HT-29 (cell line): ENCODE measurements around the gene TMEM179B. TPM values are rescaled to one million over a fixed set of nuclear protein-coding genes. Genes with fewer than 3 reads are reported as not detected.
A peak's percentile ranks its signal among the peaks of the same experiment; 100 is the strongest.
"Not testable (repeated sequence)": the region's sequence is repeated elsewhere in the genome, so short reads cannot be mapped to it uniquely, and the experiment has no call there.

ENCODE experiments used
- DNase-seq: peaks from one replicate; pipeline ENCODE4 v3.0.0-alpha.2; 2015; ENCODE audit warnings: low spot score
- total RNA-seq: library from RNA; depleted of rRNA; stranded (reverse); fragments of >200 nt; shearing (Covaris generic); gene quantifications from 2 replicates; pipeline ENCODE4 v1.2.3, GENCODE V29; 2014; rRNA removed

Gene TMEM179B, protein sequence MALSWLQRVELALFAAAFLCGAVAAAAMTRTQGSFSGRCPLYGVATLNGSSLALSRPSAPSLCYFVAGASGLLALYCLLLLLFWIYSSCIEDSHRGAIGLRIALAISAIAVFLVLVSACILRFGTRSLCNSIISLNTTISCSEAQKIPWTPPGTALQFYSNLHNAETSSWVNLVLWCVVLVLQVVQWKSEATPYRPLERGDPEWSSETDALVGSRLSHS
- total RNA-seq, result 87.6 and 114 TPM in 2 replicates

DNA sequence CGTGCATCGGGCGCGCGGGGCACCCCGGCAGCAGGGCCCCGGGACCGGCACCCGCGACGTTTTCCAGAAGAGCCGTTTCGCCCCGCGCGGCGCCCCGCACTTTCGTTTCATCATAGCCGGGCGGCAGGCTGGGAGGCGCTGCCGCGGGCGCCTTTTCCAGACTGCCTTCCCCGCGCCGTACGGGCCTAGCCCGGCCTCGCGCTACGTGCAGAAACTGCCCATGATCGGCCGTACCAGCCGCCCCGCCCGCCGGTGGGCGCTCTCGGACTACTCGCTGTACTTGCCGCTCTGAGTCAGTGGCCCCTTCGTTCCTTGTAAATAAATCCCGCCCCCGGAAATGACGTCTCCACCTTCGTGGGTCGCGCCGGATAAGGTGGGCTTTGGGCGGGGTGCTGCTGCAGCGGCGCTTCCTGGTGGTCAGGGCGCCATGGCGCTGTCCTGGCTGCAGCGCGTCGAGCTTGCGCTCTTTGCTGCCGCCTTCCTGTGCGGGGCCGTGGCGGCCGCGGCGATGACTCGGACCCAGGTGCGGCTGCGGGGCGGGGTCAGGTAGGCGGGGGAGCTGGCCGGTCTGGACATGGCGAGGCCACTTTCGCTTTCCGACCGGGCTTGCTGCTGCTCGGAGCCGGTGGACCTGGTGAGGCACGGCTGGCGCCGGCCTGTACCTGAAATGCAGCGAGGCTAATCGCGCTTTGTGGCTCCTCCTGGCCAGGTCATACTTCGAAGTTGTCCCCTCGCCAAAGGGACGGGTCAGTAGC is at the start of gene TMEM179B:
TSS of gene TMEM179B (plus strand) at position 398 of the 755 bp plus-strand sequence. CDS start at position 428, 30 bp downstream.
- peak; percentile 99 for DNase-seq

DNA sequence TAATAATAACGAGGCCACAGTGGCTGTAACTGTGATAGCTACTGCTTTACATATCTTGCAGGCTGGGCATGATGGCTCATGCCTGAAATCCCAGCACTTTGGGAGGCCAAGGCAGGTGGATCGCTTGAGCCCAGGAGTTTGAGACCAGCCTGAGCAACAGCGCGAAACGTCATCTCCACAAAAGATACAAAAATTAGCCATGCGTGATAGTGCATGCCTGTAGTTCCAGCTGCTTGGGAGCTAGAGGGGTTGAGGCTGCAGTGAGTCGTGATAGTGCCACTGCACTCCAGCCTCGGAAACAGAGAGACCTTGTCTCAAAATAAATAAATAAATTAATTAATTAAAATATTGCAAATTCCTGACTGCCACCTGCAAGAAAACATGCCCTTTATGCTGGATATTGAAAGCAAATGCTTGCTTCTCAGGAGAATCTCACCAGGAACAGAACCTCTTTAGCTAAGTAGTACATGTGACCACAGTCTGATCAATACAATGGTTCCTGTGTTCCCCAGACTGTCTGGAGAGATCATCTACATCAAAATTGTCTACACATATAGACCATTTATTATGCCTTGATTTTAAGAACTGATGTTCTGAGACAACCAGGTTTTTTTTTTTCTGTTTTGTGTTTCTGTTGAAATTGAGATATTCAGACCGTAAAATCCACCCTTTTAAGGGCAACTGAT is 39.6 kb upstream of the TMEM179B start:
- DNase-seq, result no peak

DNA sequence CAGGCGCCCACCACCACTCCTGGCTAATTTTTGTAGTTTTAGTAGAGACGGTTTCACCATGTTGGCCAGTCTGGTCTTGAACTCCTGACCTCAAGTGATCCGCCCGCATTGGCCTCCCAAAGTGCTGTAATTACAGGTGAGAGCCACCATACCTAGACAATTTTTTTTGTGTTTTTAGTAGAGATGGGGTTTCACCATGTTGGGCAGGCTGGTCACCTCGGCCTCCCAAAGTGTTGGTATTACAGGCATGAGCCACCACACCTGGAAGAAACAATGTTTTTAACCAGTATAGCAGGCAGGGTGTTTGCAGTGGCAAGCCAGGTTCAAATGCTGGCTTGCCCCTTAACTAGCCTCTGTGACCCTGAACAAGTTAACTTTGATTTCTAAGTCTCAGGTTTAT is 37.3 kb upstream of the TMEM179B start:
- DNase-seq, result not testable (repeated sequence)

DNA sequence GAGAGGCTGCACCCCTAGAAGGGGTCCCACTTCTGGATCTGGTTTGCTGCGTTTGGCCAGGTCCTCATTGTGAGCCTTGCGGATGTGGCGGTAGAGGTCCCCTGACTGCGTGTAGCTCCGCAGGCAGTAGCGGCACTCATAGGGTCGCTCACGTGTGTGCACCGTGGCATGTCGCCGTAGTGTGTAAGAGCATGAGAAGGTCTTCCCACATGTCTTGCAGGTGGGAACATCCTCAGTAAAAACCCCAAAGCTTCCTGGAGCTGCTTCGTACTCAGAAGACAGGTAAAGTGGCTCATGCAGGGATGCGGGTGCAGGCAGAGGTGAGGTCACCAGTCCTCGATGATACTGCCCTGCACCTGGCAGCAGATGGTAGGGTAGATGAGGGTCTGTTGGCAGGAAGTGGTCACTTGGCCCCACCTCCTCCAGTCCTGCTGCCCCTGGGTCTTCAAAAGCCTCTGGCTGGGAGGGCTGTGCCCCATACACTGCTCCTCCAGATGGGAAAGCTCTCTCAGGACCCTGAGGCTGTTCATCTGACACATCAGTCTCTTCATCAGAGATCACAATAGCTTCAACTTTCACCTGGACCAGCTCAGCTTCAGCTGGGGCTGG is 34.9 kb upstream of the TMEM179B start:
- DNase-seq, result no peak

DNA sequence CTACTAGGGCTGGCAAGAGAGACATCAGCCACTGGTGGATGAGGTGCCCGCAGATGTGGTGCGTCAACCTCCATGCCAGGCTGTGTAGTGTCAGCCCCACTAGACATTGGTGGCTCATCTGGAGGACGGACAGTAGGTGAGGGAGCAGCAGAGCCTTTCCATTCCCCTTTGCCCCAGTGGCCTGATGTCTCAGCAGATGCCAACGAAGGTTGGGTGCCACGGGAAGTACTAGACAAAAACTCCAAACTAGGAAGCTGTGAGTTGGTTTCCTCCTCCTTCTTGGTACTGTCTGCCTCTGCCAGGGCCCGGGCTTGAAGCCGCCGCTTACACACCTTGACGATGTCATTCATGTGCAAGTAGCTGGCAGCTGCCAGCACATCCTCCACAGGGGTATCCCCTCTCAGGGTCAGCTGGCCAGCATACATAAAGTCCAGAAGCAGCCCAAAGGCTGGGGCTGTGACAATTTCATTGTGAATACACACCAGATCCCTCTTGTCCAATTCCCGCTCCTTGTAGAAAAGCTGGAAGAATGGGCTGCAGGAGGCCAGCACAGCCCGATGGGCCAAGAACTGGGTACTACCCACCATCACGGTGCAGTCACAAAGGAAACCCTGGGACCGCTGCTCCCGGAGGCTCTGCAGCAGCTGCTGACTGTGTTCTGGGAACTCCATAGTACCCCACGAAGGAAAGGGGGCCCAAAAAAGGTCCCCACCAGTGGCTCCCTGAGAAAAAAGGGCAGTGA is 34.0 kb upstream of the TMEM179B start:
- DNase-seq, result no peak

DNA sequence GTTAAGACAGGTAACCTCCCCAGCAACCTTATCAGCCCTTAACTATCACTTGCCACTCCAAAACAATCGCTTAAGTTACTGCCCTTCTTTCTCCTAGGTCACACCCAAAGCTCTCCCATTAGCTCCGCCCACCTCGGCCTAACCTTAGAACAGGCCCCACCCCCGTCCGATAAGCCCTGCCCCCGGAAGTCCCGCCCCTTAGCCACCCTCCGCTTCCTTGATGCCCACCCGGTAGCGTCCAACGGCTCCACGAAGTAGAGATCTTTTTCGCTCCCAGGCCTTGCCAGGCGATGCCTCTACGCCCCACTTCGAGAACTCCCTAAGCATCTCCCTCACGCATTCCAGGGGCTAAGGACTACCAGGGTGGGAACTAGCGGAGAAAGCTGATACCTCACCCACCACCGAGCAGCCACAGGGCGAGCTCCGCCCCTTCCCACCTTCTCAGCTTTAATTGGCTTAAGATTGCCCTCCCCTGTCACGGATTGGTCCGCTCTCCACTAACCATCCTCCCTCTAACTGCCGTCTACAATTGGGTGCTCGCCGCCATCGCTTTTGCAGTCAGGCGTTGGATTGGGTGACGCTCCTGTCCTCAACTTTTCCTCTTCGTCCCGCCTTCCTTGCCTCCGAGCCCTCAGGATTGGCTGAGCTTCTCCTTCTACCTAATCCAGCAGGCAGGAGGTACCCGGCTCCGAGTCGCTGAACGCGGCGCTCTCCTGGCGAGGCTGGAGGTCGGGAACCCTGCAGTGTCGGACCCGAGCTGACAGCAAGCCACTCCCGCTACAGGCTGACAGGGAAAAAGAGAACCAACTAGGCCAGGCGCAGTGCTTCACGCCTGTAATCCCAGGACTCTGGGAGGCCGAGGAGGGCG is 33.2 kb upstream of the TMEM179B start, which contains the start of gene ZBTB3:
TSS of gene ZBTB3 (minus strand) at position 425 of the 868 bp plus-strand sequence. CDS start 496 bp downstream, outside the sequence.
- DNase-seq, result peak; percentile 100

DNA sequence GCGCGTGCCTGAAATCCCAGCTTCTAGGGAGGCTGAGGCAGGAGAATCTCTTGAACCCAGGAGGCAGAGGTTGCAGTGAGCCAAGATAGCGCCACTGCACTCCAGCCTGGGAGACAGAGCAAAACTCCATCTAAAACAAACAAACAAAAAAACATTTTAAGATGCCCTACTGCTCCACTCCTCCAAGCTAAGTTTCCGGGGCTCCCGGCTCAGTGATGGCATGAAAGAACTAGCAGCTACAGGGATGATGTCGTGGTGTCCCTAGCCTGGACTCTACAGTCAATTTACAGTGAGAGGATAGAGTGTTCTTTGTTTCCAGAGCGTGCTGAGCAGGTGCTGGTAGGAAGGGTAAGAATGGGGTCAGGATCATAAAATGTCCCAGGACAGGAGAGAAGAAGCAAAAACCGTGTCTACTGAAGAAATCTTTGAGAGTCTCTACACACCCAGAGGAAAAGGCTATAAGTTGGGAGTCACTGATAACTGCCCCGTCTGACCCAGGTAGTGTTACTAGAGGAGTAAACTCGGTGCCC is 32.1 kb upstream of the TMEM179B start:
- DNase-seq, result no peak

DNA sequence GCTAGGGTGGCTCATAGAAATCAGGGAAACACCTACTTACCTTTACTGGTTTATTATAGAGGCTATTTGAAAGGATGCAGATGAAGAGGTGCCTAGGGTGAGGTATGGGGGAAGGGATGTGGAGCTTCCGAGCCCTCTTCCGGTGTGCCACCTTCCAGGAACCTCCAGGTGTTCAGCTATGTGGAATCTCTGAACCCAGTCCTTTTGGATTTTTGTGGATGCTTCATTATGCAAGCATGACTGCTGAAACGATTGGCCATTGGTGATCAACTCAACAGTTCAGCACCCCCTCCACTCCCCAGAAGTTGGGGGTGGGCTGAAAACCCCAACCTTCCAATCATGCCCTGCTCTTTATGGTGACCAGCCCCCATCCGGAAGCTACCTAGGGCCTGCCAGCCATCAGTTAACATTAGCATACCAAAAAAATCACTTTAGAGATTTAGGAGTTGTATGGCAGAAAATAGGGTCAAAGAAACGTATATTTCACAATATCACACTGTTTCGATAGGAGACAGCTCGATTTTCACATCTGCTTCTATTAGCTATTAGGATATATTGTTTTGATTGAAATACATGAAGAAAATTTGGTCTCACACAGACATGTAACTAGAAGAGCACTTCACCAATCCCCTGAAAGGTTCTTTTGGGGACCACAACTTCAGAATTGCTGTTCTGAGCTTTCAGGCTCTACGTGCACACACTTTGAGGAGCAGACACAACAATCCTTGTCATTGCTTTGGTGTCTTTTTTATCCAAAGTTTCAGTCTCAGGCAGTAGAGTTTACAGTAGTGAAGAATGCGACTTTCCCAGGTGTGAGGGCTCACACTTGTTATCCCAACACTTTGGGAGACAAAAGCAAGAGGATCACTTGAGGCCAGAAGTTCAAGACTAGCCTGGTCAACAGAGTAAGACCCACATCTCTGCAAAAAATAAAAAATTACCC is 29.1 kb upstream of the TMEM179B start:
- DNase-seq, result no peak

DNA sequence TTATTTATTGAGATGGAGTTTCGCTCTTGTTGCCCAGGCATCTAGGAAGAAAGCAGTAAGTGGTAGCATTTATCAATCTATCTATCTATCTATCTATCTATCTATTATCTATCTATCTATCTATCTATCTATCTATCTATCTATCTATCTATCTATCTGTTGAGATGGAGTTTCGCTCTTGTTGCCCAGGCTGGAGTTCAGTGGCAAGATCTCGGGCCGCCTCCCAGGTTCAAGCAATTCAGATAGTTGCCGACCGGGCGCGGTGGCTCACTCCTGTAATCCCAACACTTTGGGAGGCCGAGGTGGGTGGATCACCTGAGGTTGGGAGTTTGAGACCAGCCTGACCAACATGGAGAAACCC is 26.4 kb upstream of the TMEM179B start:
- not testable (repeated sequence) for DNase-seq

DNA sequence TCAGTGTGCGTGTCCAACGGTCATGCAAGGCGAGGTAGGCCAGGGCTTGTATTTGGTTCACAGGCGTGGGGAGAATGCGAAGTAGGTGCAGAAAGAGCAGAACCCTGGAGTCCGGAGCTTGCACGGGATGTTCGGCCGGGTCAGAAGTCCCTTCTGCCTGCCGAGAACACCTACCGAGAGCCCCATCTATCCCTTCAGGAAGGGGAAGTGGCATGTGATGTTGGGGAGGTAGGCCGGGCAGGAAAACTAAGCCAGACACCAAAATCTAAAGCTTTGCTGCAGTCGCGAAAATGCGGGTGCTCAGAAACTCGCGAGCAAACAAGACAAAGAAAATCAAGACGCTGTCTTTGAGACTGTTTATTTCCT is 16.4 kb upstream of the TMEM179B start:
- DNase-seq, result no peak

DNA sequence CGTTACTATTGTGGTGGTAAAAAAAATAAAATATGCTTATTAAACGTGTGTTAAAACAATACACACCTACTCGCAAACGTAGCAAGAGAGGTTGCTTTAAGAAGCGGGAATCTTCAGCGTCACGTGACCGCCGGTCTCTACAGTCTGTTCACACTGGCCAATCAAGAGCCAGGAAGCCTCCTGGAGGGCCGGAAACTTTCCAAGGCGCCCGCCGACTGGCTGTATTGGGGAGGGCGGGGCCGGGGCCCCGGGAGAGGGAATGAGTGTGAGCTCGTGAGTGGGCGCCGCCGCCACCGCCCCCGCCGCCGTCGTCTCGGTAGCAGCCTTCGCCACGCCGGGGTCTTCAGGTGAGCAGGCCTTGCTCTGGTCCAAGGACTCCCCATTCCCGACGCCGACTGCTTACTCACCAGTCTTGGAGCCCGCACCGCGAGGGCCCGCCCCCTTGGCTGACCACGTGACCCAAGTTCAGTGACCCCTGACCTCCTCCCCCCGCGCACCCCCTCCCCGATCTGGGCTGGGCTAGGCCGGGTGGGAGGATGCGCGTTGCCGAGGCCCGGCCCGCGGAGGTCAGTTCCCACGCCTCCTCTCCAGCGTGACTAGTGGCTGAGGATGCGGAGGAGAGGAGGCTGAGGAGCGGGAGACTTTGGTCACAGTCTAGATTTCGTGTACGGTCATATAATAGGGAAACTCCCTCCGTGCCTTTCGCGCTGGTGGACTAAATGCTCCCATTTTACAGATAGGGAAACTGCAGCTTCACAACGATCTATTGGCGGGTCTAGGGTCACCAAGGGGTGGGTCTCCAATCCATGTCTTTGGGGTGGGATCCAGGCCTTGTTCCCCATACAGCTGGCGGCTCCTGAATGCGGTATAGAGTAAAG is 15.8 kb upstream of the TMEM179B start, which contains the start of gene TAF6L:
TSS of gene TAF6L (plus strand) at position 253 of the 878 bp plus-strand sequence. CDS start 4,388 bp downstream, outside the sequence.
- peak; percentile 100 for DNase-seq

DNA sequence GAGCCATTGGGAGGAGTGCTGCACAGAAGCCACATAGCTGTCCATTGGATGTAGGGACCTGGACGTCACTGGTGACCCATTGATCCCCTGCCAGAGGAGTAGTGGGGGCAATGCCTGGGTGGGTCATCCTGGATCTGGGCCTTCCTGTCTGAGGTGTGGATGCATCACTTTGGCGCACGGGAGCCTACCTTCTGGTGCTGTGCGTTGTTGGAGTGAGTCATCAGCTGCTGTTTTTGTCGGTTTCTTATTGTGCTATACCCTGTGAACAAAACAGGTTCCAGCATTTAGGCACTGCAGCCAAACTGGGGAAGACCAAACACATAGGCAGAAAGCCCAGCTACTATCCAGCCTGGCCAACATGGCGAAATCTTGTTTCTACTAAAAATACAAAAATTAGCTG is 12.8 kb upstream of the TMEM179B start:
- no peak for DNase-seq

DNA sequence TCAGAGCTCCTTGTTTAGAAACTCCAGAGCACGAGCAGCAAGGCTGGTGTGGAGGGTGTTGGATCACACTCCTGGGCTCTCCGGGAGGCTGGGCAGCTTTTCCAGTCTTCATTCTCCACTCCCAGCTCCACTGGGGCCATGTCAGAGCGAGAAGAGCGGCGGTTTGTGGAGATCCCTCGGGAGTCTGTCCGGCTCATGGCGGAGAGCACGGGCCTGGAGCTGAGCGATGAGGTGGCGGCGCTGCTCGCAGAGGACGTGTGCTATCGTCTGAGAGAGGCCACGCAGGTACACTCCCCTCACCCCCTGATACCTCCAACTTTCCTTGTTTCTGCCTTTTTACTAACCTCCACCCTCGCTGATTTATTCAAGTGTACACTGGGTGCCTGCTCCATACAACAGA is 11.6 kb upstream of the TMEM179B start:
- DNase-seq, result no peak

DNA sequence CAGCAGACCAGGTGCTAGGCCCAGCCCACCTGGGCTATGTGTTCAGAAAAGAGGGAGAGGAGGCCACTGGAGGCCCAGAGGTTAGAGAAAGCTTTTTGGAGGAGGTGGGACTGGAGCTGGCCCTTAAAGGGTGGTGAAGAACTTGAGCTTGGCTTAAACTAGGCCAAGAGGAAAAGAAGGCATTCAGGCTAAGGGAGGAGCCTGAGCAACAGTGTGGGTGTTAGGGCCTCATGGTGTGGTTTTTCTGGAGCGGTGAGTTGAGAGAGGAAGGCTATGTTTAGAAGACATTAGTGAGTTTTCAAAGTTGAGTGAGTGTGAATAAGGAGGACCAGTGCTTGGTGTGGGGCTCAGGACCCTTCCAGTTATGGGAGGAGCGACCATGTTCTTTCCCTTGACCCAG is 9.8 kb upstream of the TMEM179B start:
- DNase-seq, result no peak

DNA sequence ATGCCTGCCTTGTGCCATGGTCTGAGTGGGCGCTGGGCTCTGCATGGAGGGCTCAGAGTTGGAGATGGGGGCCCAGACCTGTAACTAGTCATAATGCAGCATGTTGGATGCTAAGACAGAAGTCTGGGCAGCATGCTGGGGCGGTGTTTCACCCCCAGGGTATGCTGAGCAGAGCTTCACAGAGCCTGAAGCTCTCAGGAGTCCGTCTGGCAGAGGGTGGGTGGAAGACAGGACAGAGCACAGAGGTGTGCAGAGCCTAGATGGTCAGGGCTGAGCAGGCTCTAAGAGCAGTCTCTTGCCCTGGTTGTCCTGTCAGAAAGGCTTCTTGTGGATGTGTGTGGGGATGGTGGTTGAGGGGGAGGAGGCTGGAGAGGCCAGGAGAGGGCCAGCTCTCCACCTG is 8.8 kb upstream of the TMEM179B start:
- DNase-seq, result no peak

DNA sequence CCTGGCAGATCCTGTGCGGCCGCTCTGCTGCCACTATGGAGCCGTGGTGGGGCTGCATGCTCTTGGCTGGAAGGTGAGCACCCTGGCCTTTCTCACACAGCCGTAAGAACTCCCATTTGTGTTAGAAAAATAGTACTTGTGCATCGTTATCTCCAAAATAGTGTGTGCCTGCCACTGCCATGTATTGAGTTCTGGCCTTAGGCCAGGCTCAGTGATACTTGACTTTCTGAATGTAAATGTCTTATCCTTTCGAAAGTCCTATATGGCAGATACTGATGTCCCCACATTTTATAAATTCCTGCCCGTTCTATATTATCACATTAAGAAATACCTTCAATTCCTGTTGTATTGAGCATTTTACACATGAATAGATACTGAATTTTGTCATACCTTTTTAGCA is 4.4 kb upstream of the TMEM179B start:
- DNase-seq, result no peak

DNA sequence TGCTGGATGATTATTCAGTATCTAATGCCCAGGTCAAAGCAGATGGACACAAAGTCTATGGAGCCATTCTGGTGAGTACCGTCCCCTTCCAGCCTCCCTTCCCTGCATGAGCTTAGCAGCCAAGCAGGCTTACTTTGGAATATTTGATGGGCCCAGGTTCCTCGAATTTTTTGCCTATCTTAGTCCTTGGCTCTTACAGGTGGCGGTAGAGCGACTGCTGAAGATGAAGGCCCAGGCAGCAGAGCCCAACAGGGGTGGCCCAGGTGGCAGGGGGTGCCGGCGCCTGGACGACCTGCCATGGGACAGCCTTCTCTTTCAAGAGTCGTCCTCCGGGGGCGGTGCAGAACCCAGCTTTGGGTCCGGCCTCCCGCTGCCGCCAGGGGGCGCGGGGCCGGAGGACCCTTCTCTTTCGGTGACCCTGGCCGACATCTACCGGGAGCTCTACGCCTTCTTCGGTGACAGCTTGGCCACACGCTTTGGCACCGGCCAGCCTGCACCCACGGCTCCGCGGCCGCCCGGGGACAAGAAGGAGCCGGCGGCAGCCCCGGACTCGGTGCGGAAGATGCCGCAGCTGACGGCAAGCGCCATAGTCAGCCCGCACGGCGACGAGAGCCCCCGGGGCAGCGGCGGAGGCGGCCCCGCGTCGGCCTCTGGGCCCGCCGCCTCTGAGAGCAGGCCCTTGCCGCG is 741 bp upstream of the TMEM179B start:
- peak; percentile 94 for DNase-seq
